Thyroid gland (tissue), 4 donors: ENCODE data around the gene RPRD1A.

ENCODE experiments used
- POLR2A ChIP-seq, 2 donors: fragments of 450-650 bp; IDR thresholded peaks; one replicate each; pipeline ENCODE4 v1.6.1; 2017; ENCODE audit warnings: antibody characterized with exemption in 2 of 2, mild to moderate bottlenecking in 2 of 2, moderate library complexity in 1 of 2
- TF ChIP-seq, protein P1 (sequence below), 6 experiments: fragments of 200-600 bp in 3 of 6; fragments of 450-650 bp in 3 of 6; sonication (generic) in 3 of 6; IDR thresholded peaks; one replicate each; pipeline ENCODE4 v1.5.1; 2016 to 2019; ENCODE audit warnings: antibody characterized with exemption in 6 of 6, mild to moderate bottlenecking in 2 of 6, inconsistent platforms in 1 of 6, moderate library complexity in 1 of 6

DNA sequence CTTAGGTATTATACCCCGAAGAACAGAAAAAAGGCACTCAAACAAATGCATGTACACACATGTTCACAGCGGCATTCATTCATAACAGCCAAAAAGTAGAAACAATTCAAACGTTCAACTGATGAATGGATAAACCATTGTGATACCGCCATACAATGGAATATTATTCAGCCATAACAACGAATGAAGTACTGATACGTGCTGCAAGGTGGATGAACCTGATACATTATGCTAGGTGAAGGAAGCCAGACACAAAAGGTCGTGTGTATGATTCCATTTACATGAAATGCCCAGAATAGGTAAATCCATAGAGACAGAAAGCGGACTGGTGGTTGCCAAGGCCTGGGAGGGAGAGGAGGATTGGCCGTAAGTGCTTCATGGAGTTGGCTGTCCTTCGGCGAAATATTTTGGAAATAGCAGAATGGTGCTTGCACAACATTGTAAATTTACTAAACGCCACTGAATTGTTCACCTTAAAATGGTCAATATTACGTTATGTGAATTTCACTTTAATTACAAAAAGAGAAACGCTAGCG lies 95.6 kb downstream of the RPRD1A start:
- TF ChIP-seq, protein P1, sequence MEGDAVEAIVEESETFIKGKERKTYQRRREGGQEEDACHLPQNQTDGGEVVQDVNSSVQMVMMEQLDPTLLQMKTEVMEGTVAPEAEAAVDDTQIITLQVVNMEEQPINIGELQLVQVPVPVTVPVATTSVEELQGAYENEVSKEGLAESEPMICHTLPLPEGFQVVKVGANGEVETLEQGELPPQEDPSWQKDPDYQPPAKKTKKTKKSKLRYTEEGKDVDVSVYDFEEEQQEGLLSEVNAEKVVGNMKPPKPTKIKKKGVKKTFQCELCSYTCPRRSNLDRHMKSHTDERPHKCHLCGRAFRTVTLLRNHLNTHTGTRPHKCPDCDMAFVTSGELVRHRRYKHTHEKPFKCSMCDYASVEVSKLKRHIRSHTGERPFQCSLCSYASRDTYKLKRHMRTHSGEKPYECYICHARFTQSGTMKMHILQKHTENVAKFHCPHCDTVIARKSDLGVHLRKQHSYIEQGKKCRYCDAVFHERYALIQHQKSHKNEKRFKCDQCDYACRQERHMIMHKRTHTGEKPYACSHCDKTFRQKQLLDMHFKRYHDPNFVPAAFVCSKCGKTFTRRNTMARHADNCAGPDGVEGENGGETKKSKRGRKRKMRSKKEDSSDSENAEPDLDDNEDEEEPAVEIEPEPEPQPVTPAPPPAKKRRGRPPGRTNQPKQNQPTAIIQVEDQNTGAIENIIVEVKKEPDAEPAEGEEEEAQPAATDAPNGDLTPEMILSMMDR (IDR thresholded peaks at IDR 0.05): no peak
- no peak for TF ChIP-seq POLR2A (IDR thresholded peaks at IDR 0.05)
